ENCODE results near the gene C1orf210. TPM values are rescaled to one million over a fixed set of nuclear protein-coding genes. Genes with fewer than 3 reads are reported as not detected.

The C1orf210 gene
- total and polyA plus RNA-seq, 2 donors = 0.90 to 1.4 TPM

DNA sequence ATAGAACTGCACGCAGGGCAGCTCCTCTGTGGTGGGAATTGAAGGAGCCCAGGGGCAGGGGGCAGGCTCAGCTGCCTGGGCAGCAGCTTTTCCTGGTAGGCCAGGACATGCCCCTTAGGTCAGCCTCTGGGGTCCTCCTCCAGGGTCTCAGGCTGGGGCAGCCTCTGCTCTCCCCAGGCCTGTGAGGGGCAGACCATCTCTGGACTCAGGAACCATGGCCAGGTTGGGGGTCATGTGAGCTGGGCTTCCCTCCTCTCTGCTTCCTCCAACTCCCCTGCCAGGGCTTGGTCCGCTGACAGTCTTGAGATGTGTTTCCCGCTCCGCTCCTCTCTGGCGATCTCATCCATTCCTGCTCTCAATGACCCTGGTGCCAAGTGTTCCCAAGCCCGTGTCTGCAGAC is 5.7 kb downstream of the C1orf210 start:
- H3K4me3 ChIP-seq (ENCODE audit: low read depth, low read length) = no peak overlapping the region
- no peaks in the 10 kb centered on the region for H3K36me3 ChIP-seq (ENCODE audit: insufficient read depth)
- no peak for DNase-seq (ENCODE audit: extremely low spot score)
- WGBS = 89% methylated on average over 6 of the region's 6 CpGs
- no peak overlapping the region for H3K27ac ChIP-seq (ENCODE audit: low read depth)
- no peaks in the 10 kb centered on the region for H3K4me1 ChIP-seq (ENCODE audit: insufficient read depth)

DNA sequence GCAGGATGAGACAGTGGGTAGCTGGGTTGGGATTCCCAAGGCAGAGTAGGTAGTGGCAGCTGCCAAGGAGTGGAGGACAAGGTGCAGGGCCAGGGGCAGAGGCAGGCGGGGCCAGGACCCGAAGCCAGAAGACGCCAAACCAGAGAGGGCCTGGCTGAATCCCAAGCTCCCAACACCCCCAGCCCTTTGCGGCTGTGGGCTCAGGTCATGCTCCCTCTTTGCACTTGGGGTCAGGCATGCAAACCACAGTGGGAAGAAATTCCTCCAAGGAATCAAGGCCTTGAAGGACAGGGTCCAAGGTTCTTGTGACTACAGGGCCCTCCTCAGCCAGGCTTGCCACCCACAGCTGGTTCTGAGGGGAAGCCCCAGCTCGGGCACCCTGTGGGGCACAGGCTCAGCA is 6.2 kb downstream of the C1orf210 start:
- Histone ChIP-seq H3K4me3 (ENCODE audit: low read depth, low read length) (no peak overlapping the region), H3K27ac (ENCODE audit: low read depth) (no peak overlapping the region), H3K4me1 (ENCODE audit: insufficient read depth) (no peaks in the 10 kb centered on the region), H3K36me3 (ENCODE audit: insufficient read depth) (no peaks in the 10 kb centered on the region)
- DNase-seq (ENCODE audit: extremely low spot score) = no peak
- 92% methylated on average over 5 of the region's 5 CpGs for WGBS

DNA sequence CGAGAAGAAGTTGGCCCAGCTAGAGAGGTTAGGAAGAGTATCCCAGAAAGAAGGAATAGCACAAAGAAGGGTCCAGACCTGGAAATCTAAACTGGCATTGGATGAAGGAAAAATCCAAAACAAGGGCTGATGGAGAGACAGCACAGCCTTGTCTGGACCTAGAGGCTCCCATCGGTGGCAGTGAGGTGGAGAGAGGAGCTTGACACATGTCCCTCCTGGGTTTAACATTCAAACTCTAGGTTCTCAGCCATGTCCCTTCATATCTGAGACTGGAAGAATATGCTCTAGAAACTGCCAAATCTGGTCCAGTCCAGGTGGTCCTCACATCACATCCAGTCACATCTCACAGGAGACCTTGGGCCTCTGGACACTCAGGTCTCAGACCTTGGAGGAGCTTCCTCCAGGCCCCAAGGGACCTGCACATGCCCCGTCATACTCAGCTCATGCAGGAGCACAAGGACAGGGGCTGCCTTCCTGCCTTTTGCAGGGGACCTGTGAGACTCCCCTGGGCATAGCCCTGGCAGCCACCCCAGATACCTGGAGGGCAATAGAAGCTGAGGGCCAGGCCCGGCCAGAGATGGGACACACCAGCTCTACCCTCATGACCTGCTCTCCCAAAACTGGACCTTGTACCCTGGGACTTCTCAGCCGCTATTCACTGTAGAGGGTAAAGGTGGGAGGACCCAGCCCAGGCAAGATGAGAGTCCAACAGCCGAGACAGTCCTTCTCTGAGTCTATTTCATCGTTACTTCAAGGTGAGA is 8.1 kb downstream of the C1orf210 start:
- DNase-seq (ENCODE audit: extremely low spot score) = no peak
- WGBS = 89% methylated on average over 7 of the region's 7 CpGs
- Histone ChIP-seq H3K4me1 (ENCODE audit: insufficient read depth) (no peaks in the 10 kb centered on the region), H3K36me3 (ENCODE audit: insufficient read depth) (no peaks in the 10 kb centered on the region), H3K27ac (ENCODE audit: low read depth) (no peak overlapping the region), H3K4me3 (ENCODE audit: low read depth, low read length) (no peak overlapping the region)

DNA sequence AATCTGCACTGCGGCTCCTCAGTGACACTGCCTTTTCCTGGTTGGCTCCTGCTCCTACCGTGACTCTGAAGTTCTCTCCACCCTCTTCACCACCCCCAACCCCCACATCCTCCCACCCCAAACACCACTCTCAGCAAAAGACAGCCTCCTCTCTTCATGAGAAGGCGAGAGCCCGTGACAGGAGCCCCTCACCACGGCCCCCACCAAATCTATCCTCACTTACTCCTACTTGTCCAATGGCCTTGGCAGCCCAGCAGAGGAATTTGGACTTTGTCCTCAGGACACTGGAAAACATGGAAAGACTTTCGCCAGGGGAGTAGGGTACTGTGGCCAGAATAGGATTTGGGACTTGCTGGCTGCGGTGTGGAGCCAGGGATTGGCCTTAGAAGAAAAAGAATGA is 8.7 kb downstream of the C1orf210 start:
- 52% methylated on average over 7 of the region's 7 CpGs for WGBS
- Histone ChIP-seq H3K4me1 (ENCODE audit: insufficient read depth) (no peaks in the 10 kb centered on the region), H3K27ac (ENCODE audit: low read depth) (no peak overlapping the region), H3K4me3 (ENCODE audit: low read depth, low read length) (no peak overlapping the region), H3K36me3 (ENCODE audit: insufficient read depth) (no peaks in the 10 kb centered on the region)
- DNase-seq (ENCODE audit: extremely low spot score) = no peak

- Histone ChIP-seq H3K27ac (ENCODE audit: low read depth) (no peak overlapping the region), H3K4me1 (ENCODE audit: insufficient read depth) (no peaks in the 10 kb centered on the region), H3K4me3 (ENCODE audit: low read depth, low read length) (no peak overlapping the region), H3K36me3 (ENCODE audit: insufficient read depth) (no peaks in the 10 kb centered on the region)
- no peak for DNase-seq (ENCODE audit: extremely low spot score)
- WGBS = 77% methylated on average over 12 of the region's 12 CpGs
Observed at GRCh38 chr1:43275826-43276620, 9.4 kb downstream of the C1orf210 start.

- 91% methylated on average over 8 of the region's 8 CpGs for WGBS
- Histone ChIP-seq H3K4me1 (ENCODE audit: insufficient read depth) (no peaks in the 10 kb centered on the region), H3K36me3 (ENCODE audit: insufficient read depth) (no peaks in the 10 kb centered on the region), H3K27ac (ENCODE audit: low read depth) (no peak overlapping the region), H3K4me3 (ENCODE audit: low read depth, low read length) (no peak overlapping the region)
- no peak for DNase-seq (ENCODE audit: extremely low spot score)
Observed at GRCh38 chr1:43274804-43275180, 10.6 kb downstream of the C1orf210 start.

- Histone ChIP-seq H3K4me1 (ENCODE audit: insufficient read depth) (no peaks in the 10 kb centered on the region), H3K36me3 (ENCODE audit: insufficient read depth) (no peaks in the 10 kb centered on the region), H3K27ac (ENCODE audit: low read depth) (no peak overlapping the region), H3K4me3 (ENCODE audit: low read depth, low read length) (no peak overlapping the region)
- 50% methylated on average over 11 of the region's 11 CpGs for WGBS
- DNase-seq (ENCODE audit: extremely low spot score) = no peak
Observed at GRCh38 chr1:43274125-43274803, 11.1 kb downstream of the C1orf210 start.

- no peak for DNase-seq (ENCODE audit: extremely low spot score)
- no peaks in the 10 kb centered on the region for H3K4me1 ChIP-seq (ENCODE audit: insufficient read depth)
- H3K36me3 ChIP-seq (ENCODE audit: insufficient read depth) = no peaks in the 10 kb centered on the region
- H3K4me3 ChIP-seq (ENCODE audit: low read depth, low read length) = no peak overlapping the region
- H3K27ac ChIP-seq (ENCODE audit: low read depth) = no peak overlapping the region
- 92% methylated on average over 7 of the region's 7 CpGs for WGBS
Observed at GRCh38 chr1:43273708-43274107, 11.7 kb downstream of the C1orf210 start.

GRCh38 chr1:43272576-43273571 is 12.5 kb downstream of the C1orf210 start:
- H3K4me1 ChIP-seq (ENCODE audit: insufficient read depth) = no peaks in the 10 kb centered on the region
- WGBS = 95% methylated on average over 46 of the region's 46 CpGs
- H3K4me3 ChIP-seq (ENCODE audit: low read depth, low read length) = no peak overlapping the region
- no peak for DNase-seq (ENCODE audit: extremely low spot score)
- no peaks in the 10 kb centered on the region for H3K36me3 ChIP-seq (ENCODE audit: insufficient read depth)
- no peak overlapping the region for H3K27ac ChIP-seq (ENCODE audit: low read depth)

DNA sequence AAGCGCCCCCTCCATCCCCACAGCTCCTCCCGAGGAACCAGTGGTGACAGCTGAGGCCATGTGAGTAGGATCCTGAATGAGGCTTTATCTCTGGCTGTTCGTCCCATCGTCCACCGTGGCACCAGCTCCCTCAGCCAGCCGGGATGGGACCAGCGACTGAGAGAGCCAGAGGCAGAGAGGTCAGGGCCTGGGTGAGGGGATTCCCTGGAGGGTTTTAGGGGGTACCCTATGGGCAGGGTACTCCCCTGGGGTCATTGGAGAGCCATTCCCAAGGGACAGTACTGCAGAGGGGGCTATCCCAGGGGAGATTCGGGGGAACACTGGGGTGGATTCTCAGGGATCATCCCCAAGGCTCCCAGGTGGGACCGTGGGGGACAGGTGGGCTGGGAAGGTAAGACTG is 13.2 kb downstream of the C1orf210 start:
- DNase-seq (ENCODE audit: extremely low spot score) = no peak
- Histone ChIP-seq H3K27ac (ENCODE audit: low read depth) (no peak overlapping the region), H3K4me1 (ENCODE audit: insufficient read depth) (no peaks in the 10 kb centered on the region), H3K36me3 (ENCODE audit: insufficient read depth) (no peaks in the 10 kb centered on the region), H3K4me3 (ENCODE audit: low read depth, low read length) (no peak overlapping the region)
- WGBS = 54% methylated on average over 9 of the region's 9 CpGs

DNA sequence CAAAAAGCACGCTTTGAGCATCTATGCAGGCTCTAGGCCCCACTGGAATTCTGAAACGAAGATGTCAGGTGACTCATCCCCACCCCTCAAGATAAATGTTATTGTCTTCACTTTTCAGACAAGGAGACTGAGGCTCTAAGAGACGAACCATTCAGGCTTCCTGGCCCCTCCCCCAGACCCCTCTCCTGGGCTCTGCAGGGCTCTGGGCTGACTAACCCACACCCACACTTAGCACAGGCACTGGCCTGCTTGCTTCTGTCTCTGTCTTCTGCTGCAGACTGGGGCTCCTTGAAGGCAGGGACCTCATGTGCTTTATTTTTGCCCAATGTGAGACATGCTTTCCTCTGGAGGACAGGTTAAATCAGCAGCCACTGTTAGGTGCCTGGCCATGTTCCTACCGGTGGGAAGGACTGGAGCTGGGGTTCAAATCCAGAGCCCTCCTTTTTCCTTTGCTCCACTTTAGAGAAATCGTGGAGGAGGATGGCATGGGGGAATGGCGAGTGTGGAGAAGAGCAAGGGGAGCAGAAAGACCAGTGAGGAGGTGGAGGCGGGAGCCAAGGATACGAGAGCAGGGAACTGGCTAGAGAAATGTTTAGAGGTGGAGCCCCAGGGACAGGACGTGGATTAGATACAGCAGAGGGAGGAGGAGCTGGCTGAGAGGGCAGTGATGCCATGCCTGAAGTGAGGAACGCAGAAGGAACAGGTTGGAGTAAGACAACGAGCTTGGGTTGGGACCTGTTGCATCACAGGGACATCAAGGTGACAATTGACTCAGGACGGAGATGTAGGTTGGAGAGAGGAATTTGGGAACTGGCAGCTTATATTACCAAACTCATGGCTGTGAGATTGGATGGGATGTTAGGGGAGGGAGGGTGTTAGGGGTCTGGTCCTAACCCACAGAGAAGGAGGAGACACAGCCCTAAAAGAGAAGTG is 13.9 kb downstream of the C1orf210 start:
- 66% methylated on average over 12 of the region's 12 CpGs for WGBS
- H3K4me3 ChIP-seq (ENCODE audit: low read depth, low read length) = no peak overlapping the region
- no peak for DNase-seq (ENCODE audit: extremely low spot score)
- no peaks in the 10 kb centered on the region for H3K4me1 ChIP-seq (ENCODE audit: insufficient read depth)
- no peak overlapping the region for H3K27ac ChIP-seq (ENCODE audit: low read depth)
- H3K36me3 ChIP-seq (ENCODE audit: insufficient read depth) = no peaks in the 10 kb centered on the region

DNA sequence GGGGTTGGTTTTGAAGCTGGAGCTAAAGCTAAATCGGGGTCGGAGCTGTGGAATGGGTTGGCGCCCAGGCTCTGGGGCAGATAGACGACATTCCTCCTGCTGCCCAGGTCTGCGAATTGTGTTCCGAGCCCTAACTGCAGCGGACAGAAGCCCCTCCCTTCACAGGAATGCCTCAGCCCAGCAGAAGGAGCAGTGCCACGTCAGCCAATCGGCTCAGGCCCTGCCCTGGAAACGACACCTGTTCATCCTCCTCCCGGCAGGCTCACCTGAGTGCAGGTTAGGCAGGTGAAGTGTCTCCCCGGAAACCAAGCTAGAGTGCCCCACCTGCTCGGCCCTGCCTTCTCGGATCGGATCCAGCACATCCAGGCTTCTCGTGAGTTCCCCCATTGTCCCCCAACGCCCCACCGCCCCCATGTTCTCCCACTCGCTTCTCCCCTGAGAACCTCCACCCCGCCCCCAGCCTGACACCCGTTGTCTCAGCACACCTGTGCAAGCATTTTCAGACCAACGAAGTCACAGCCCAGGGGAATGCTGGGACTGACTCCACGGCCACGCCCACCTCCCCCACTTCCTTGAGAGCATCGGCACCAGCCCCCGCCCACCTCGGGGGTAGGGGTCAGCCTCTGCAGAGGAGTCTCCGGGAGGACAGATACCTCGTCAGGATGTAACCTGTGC is 14.8 kb downstream of the C1orf210 start:
- WGBS = 8% methylated on average over 29 of the region's 29 CpGs
- H3K36me3 ChIP-seq (ENCODE audit: insufficient read depth) = no peaks in the 10 kb centered on the region
- no peak overlapping the region for H3K4me3 ChIP-seq (ENCODE audit: low read depth, low read length)
- H3K4me1 ChIP-seq (ENCODE audit: insufficient read depth) = no peaks in the 10 kb centered on the region
- peak; percentile 56 for DNase-seq (ENCODE audit: extremely low spot score)
- H3K27ac ChIP-seq (ENCODE audit: low read depth) = no peak overlapping the region
